Measurements from ENCODE around the gene EZH1. TPM values are rescaled to one million over a fixed set of nuclear protein-coding genes. Genes with fewer than 3 reads are reported as not detected.

Gene EZH1
- polyA plus RNA-seq, 1 experiment: 26.3 TPM

DNA sequence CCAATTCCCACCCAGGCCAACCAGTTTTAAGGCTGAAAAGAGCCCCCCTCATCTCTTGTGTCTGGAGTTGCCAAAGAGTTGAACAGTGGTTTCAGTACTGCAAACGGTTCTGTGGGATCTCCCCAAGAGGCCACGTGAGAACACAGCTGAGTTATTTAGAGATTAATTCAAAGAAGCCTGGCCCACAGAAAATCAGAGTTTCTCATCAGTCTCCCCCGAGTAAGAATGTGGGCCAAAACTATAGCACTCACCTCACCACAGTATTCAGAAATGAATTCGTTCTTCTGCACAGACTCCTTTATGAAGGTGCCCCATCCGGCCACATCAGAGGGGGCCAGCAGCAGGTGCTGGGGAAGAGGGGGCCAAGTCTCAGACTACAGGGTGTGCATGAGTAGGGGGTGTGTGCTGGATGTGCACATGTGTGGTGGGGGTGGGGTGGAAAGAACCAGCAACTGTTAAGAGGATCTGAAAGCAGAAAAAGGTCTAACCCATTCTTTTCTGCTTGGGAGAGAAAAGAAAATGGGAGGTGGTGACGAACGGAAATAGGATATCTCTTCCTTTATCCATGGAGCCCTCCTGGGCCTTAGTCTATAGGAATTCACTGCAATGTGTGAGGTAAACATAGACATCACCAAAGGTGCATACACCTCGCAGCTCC lies 39.9 kb downstream of the EZH1 start:
- ChIA-PET CTCF (no interaction called here), POLR2A (no interaction called here)
- H3K4me3 ChIP-seq (ENCODE audit: low read depth, low read length): no peak overlapping the region
- no peak overlapping the region for H3K27ac ChIP-seq (ENCODE audit: low read depth, low read length)
- TF ChIP-seq, protein P1, sequence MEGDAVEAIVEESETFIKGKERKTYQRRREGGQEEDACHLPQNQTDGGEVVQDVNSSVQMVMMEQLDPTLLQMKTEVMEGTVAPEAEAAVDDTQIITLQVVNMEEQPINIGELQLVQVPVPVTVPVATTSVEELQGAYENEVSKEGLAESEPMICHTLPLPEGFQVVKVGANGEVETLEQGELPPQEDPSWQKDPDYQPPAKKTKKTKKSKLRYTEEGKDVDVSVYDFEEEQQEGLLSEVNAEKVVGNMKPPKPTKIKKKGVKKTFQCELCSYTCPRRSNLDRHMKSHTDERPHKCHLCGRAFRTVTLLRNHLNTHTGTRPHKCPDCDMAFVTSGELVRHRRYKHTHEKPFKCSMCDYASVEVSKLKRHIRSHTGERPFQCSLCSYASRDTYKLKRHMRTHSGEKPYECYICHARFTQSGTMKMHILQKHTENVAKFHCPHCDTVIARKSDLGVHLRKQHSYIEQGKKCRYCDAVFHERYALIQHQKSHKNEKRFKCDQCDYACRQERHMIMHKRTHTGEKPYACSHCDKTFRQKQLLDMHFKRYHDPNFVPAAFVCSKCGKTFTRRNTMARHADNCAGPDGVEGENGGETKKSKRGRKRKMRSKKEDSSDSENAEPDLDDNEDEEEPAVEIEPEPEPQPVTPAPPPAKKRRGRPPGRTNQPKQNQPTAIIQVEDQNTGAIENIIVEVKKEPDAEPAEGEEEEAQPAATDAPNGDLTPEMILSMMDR (IDR thresholded peaks at IDR 0.05; ENCODE audit: low read depth, low read length): no peak
- H3K27me3 ChIP-seq (ENCODE audit: control insufficient read depth, insufficient read depth, low read length): no peaks in the 10 kb centered on the region
- DNase-seq (ENCODE audit: low read depth, low spot score): no peak
- no peaks in the 10 kb centered on the region for H3K9me3 ChIP-seq (ENCODE audit: control insufficient read depth, insufficient read depth, low read length)

DNA sequence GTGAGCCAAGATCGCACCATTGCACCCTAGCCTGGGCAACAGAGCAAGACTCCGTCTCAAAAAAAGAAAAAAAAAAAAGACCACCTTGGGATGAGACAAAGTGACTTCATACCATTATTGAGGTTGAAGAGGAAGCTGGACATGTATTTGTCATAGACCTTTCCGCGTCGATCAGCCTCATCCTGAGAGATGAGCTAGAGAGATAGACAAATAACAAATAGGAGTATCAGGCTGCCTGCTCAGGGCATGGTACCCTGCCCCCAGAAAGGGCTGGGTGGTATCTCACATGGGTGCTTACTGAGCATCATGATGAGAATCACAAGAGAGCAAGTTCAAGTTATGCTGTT lies 40.4 kb downstream of the EZH1 start:
- H3K4me3 ChIP-seq (ENCODE audit: low read depth, low read length): no peak overlapping the region
- no peaks in the 10 kb centered on the region for H3K9me3 ChIP-seq (ENCODE audit: control insufficient read depth, insufficient read depth, low read length)
- no peaks in the 10 kb centered on the region for H3K27me3 ChIP-seq (ENCODE audit: control insufficient read depth, insufficient read depth, low read length)
- TF ChIP-seq, protein P1 (IDR thresholded peaks at IDR 0.05; ENCODE audit: low read depth, low read length): no peak
- DNase-seq (ENCODE audit: low read depth, low spot score): no peak
- H3K27ac ChIP-seq (ENCODE audit: low read depth, low read length): no peak overlapping the region
- CTCF ChIA-PET: no interaction called here
- POLR2A ChIA-PET: no interaction called here

DNA sequence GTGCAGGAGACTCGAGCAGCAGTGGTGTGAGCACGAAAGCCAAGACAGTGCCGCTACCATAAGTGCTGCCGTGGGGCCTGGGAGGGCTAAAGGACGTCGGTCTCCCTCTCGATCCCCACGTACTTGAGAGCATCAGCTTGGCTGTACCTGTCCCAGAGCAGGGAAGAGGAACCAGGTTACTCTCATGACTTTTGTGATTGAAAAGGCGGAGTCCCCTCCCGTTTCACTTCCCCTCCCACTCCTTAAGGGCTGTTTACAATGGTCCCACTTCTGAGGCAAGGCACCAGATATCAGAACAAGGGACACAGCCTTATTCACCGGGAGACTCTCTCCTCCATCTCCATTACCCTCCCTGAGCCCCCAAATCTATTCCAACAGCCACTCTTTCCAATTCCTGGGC lies 42.4 kb downstream of the EZH1 start:
- no peak overlapping the region for H3K4me3 ChIP-seq (ENCODE audit: low read depth, low read length)
- H3K27me3 ChIP-seq (ENCODE audit: control insufficient read depth, insufficient read depth, low read length): no peaks in the 10 kb centered on the region
- no peak for DNase-seq (ENCODE audit: low read depth, low spot score)
- H3K27ac ChIP-seq (ENCODE audit: low read depth, low read length): no peak overlapping the region
- TF ChIP-seq, protein P1 (IDR thresholded peaks at IDR 0.05; ENCODE audit: low read depth, low read length): no peak
- ChIA-PET POLR2A (no interaction called here), CTCF (interaction anchor here (1.1 kb wide), 1 partner anchor 124 kb away, joined by 3 read pairs; no protein-coding TSS in a partner anchor)
- H3K9me3 ChIP-seq (ENCODE audit: control insufficient read depth, insufficient read depth, low read length): no peaks in the 10 kb centered on the region

DNA sequence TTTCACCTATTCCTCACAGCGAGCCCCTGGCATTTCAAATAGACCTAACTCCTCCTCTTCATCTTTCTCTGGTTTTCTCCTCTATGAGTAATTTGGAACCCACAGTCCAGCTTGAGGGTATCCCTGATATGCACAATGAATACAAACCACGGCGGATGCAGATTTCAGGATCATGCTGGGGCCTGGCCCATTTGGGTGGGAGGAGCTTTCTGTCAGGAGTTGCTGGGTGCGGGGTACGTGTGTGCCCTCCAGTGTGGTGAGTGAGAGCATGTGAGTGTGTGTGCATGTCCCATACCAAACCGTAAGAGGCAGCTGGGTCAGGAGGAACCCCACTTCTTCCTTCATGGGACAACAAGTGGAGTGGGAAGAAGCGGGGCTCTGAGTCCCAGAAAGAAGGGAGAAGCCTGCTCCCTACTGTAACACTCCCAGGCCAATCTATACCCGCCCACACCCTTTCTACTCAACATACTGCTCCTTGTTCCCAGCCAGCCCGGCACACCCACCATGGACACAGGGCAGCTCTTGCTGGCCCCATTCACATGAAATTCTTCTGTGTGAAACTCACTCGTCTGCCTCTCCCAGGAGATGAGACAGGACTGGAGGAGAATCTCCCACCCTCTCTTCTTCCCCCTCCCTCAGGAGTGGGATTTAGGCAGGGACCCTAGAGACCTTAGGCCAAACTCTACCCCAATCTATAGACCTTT lies 44.1 kb downstream of the EZH1 start:
- TF ChIP-seq, protein P1 (IDR thresholded peaks at IDR 0.05; ENCODE audit: low read depth, low read length): no peak
- Histone ChIP-seq H3K4me3 (ENCODE audit: low read depth, low read length) (no peak overlapping the region), H3K27me3 (ENCODE audit: control insufficient read depth, insufficient read depth, low read length) (no peaks in the 10 kb centered on the region), H3K9me3 (ENCODE audit: control insufficient read depth, insufficient read depth, low read length) (no peaks in the 10 kb centered on the region), H3K27ac (ENCODE audit: low read depth, low read length) (no peak overlapping the region)
- ChIA-PET CTCF (no interaction called here), POLR2A (no interaction called here)
- no peak for DNase-seq (ENCODE audit: low read depth, low spot score)

DNA sequence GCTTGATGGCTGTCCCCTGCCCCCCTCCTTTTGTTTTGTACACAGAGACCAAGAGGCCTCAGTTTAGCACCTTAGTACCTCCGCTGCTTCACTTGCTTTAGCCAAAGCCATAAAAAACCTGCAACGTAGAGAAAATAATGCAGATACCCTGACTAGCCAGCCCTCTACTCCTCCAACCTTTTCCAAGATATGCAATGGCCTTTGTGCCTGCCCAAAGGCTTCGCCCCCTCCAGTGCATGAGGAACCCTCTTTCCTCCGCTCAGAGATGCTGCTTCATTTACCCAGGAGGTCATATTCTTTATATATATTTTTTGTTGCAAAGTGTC lies 45.5 kb downstream of the EZH1 start:
- CTCF ChIA-PET: interaction anchor here (0.6 to 0.8 kb wide), 3 partner anchors 121 to 1779 kb away, joined by 3 to 7 read pairs (median 3); no protein-coding TSS in a partner anchor
- no peak for DNase-seq (ENCODE audit: low read depth, low spot score)
- Histone ChIP-seq H3K27ac (ENCODE audit: low read depth, low read length) (no peak overlapping the region), H3K9me3 (ENCODE audit: control insufficient read depth, insufficient read depth, low read length) (no peaks in the 10 kb centered on the region), H3K4me3 (ENCODE audit: low read depth, low read length) (no peak overlapping the region), H3K27me3 (ENCODE audit: control insufficient read depth, insufficient read depth, low read length) (no peaks in the 10 kb centered on the region)
- TF ChIP-seq, protein P1 (IDR thresholded peaks at IDR 0.05; ENCODE audit: low read depth, low read length): no peak
- POLR2A ChIA-PET: interaction anchor here (0.6 to 1.6 kb wide), 4 partner anchors 9 to 125 kb away, joined by 3 to 6 read pairs (median 4); partner anchors contain the start of gene BECN1

All from AG04450 (cell line).